Left lung (tissue), 10 donors: ENCODE data around the gene FABP3. TPM values are rescaled to one million over a fixed set of nuclear protein-coding genes. Genes with fewer than 3 reads are reported as not detected.

Experiments
- ATAC-seq: fragments of 200-7000 bp; cut with Tn5 transposase; one replicate; pipeline ENCODE4 v1.9.1; 2020; ENCODE audit warnings: moderate library complexity
- DNase-seq, 4 donors: peaks; one replicate each; pipeline ENCODE4 v3.0.0-alpha.2; 2013 to 2020
- H3K27ac ChIP-seq, 2 donors: fragments of 200-600 bp; sonication (generic) in 1 of 2; one replicate each; pipeline versions ENCODE4 v1.5.0 to v1.8.0; 2020 to 2021
- H3K27me3 ChIP-seq, 2 donors: fragments of 200-600 bp; sonication (generic) in 1 of 2; one replicate each; pipeline versions ENCODE4 v1.5.0 to v1.8.0; 2020 to 2021
- H3K36me3 ChIP-seq, 2 donors: fragments of 200-600 bp; sonication (generic) in 1 of 2; one replicate each; pipeline versions ENCODE4 v1.5.0 to v1.8.0; 2020 to 2021
- H3K4me1 ChIP-seq, 2 donors: fragments of 200-600 bp; one replicate each; pipeline ENCODE4 v1.8.0; 2021
- H3K4me3 ChIP-seq, 2 donors: fragments of 200-600 bp; sonication (generic) in 1 of 2; one replicate each; pipeline versions ENCODE4 v1.5.0 to v1.8.0; 2020 to 2021; ENCODE audit warnings: mild to moderate bottlenecking in 1 of 2
- H3K9me3 ChIP-seq, 2 donors: fragments of 200-600 bp; sonication (generic) in 1 of 2; one replicate each; pipeline versions ENCODE4 v1.5.0 to v1.8.0; 2020 to 2021
- CTCF ChIP-seq, 2 donors: fragments of 200-600 bp; sonication (generic) in 1 of 2; IDR thresholded peaks; one replicate each; pipeline versions ENCODE4 v1.5.0 to v1.8.0; 2021; ENCODE audit warnings: antibody characterized with exemption in 2 of 2
- intact Hi-C, 2 donors: fragments of 100-400 bp; cut with DNase I; formaldehyde crosslinking; loops; one replicate each; pipeline versions ENCODE4 v1.11.2 to v1.14.2; 2022
- polyA plus RNA-seq, 6 donors: library from polyadenylated mRNA; unstranded; fragments of 120-200 nt; gene quantifications; one replicate each; pipeline ENCODE4 v1.2.1, GENCODE V29; 2013; ENCODE audit not compliant: insufficient read length in 6 of 6
- total RNA-seq, 2 donors: library from RNA; stranded (reverse); fragmentation: NEBNext Ultra II Directional; extraction: Animal tissue kit (Norgen Biotek cat#: 25700); gene quantifications; one replicate each; pipeline ENCODE4 v1.2.1, GENCODE V29; 2021
- donor health status: DM: no; HTN: yes; CAD: no.
- donor health status: DM: no; HTN: no; CAD: no.

FABP3 gene
- total and polyA plus RNA-seq, 8 donors, result 7.7 to 71.0 (median 9.4) TPM

- peaks cover 7 to 31% of the 10 kb centered on the region in 2 donors for H3K4me1 ChIP-seq
- no peak overlapping the region for H3K27ac ChIP-seq
- H3K36me3 ChIP-seq, result no peaks in the 10 kb centered on the region
- H3K4me3 ChIP-seq, result no peak overlapping the region
- H3K9me3 ChIP-seq, result no peaks in the 10 kb centered on the region
- DNase-seq (no peak), ATAC-seq (no peak)
- intact Hi-C loops, result no loop called here
- TF ChIP-seq CTCF (IDR thresholded peaks at IDR 0.05), result peak in 1 of 2 donors; percentile 16
- H3K27me3 ChIP-seq, result peaks cover 0 to 4% of the 10 kb centered on the region in 2 donors
Observed at GRCh38 chr1:31396633-31397351, 23.9 kb upstream of the FABP3 start.

DNA sequence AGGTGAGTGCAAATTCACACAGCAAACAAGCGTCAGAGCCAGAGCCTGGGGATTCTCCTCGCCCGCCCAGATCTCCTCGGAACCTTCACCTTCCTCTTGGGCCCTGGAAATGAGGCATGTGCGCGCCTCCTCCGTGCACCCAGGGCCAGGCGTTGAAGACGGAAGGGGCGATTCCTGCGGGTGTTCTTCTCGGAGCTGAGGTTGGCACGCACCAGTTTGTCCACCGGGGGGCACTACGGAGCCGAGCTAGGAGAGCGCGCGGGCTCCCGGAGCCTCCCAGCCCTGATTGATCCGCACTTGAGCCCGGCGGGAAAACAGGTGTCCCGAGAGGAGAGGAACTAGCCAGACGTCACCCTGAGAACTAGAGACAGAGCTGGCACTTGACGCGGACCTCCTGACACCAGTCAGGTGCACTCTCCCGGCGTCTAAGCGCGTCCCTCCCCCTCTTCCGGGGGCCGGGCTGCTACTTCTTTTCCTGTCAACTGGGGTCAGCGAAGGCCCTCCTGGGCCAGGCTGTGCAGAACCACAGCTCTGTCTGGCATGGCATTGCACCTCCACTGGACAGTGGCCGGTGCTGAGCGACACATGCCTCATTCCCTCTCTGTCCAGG is 21.8 kb upstream of the FABP3 start:
- TF ChIP-seq CTCF (IDR thresholded peaks at IDR 0.05), result peak; percentile 88 to 96
- Histone ChIP-seq H3K9me3 (no peaks in the 10 kb centered on the region), H3K36me3 (no peaks in the 10 kb centered on the region), H3K27me3 (peaks cover 0 to 4% of the 10 kb centered on the region in 2 donors), H3K4me3 (peak overlapping the region; percentile 11 to 30), H3K4me1 (peaks cover 7 to 21% of the 10 kb centered on the region in 2 donors), H3K27ac (no peak overlapping the region)
- DNase-seq (peak; percentile 55 to 95 (median 86)), ATAC-seq (peak; percentile 97)
- intact Hi-C loops, result no loop called here

- intact Hi-C loops, result no loop called here
- H3K27me3 ChIP-seq, result peaks cover 0 to 4% of the 10 kb centered on the region in 2 donors
- H3K36me3 ChIP-seq, result no peaks in the 10 kb centered on the region
- no peak overlapping the region for H3K27ac ChIP-seq
- no peak overlapping the region for H3K4me3 ChIP-seq
- no peaks in the 10 kb centered on the region for H3K9me3 ChIP-seq
- DNase-seq (no peak), ATAC-seq (no peak)
- TF ChIP-seq CTCF (IDR thresholded peaks at IDR 0.05), result no peak
- H3K4me1 ChIP-seq, result peaks cover 7 to 21% of the 10 kb centered on the region in 2 donors
Observed at GRCh38 chr1:31393463-31393862, 20.6 kb upstream of the FABP3 start.

DNA sequence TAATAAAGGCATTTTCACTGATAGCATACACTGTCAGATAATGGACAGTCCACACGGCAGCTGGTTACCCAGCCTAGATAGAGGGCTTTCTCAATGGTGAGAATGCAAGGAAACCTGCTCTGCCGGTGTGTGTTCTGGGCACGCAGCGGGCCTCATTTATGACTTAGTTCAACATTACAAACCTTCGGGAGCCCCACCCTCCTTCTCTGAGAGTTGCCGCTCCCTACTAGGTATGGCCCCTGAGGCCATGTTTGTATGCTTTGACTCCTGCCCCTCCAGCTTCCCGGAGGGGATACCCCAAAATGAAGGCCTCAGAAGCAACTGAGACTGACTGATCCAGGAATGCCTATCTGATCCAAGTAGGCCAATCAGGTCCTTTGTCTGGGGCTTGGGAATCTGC is 17.2 kb upstream of the FABP3 start:
- Histone ChIP-seq H3K4me3 (no peak overlapping the region), H3K9me3 (no peaks in the 10 kb centered on the region), H3K27ac (no peak overlapping the region), H3K27me3 (peaks cover 0 to 4% of the 10 kb centered on the region in 2 donors), H3K4me1 (peaks cover 7 to 9% of the 10 kb centered on the region in 2 donors), H3K36me3 (no peaks in the 10 kb centered on the region)
- intact Hi-C loops, result no loop called here
- TF ChIP-seq CTCF (IDR thresholded peaks at IDR 0.05), result no peak
- peak in 2 of 4 donors; percentile 56 to 75 for DNase-seq
- ATAC-seq, result peak; percentile 75

DNA sequence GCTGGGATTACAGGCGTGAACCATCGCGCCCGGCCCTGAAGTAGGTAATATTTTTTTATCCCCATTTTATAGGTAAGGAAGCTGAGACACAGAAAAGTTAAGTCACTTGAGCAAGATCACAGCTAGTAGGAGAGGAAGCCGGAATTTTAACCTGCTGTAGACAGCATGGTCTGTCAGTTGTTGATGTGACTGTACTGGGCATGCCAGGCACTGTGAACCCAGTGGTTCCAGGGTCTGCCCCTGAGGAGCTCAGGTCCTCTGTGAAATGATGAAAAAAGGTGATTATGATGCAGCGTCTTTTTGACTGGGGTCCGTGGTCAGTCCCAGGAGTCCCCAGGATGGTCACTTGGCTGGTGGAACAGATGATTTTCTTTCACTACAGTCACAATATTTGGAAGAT is 16.7 kb upstream of the FABP3 start:
- TF ChIP-seq CTCF (IDR thresholded peaks at IDR 0.05), result no peak
- Histone ChIP-seq H3K27me3 (no peaks in the 10 kb centered on the region), H3K27ac (no peak overlapping the region), H3K4me1 (peaks cover 3 to 5% of the 10 kb centered on the region in 2 donors), H3K4me3 (no peak overlapping the region), H3K9me3 (no peaks in the 10 kb centered on the region), H3K36me3 (no peaks in the 10 kb centered on the region)
- intact Hi-C loops, result no loop called here
- DNase-seq (no peak), ATAC-seq (no peak)
